Measurements from ENCODE around the gene OR6Q1.
"Not testable (repeated sequence)": the region's sequence is repeated elsewhere in the genome, so short reads cannot be mapped to it uniquely, and the experiment has no call there.

- TF ChIP-seq TAF1 (IDR thresholded peaks at IDR 0.05; ENCODE audit: low read depth, low read length); POLR2A (IDR thresholded peaks at IDR 0.05; ENCODE audit: low read depth, low read length); POLR2AphosphoS5 (IDR thresholded peaks at IDR 0.05; ENCODE audit: low read depth, low read length); PAX5 (IDR thresholded peaks at IDR 0.05; ENCODE audit: insufficient read depth, low read length, severe bottlenecking); SPI1 (IDR thresholded peaks at IDR 0.05; ENCODE audit: low read depth, low read length): not testable (repeated sequence)
These were observed 30.7 kb upstream of the OR6Q1 start for GRCh38 chr11:58000021-58000420.
